Measurements from ENCODE around the gene LILRA5. TPM values are rescaled to one million over a fixed set of nuclear protein-coding genes. Genes with fewer than 3 reads are reported as not detected.
"Not testable (repeated sequence)": the region's sequence is repeated elsewhere in the genome, so short reads cannot be mapped to it uniquely, and the experiment has no call there.

Gene LILRA5
- polyA plus RNA-seq, 1 experiment, result not detected

DNA sequence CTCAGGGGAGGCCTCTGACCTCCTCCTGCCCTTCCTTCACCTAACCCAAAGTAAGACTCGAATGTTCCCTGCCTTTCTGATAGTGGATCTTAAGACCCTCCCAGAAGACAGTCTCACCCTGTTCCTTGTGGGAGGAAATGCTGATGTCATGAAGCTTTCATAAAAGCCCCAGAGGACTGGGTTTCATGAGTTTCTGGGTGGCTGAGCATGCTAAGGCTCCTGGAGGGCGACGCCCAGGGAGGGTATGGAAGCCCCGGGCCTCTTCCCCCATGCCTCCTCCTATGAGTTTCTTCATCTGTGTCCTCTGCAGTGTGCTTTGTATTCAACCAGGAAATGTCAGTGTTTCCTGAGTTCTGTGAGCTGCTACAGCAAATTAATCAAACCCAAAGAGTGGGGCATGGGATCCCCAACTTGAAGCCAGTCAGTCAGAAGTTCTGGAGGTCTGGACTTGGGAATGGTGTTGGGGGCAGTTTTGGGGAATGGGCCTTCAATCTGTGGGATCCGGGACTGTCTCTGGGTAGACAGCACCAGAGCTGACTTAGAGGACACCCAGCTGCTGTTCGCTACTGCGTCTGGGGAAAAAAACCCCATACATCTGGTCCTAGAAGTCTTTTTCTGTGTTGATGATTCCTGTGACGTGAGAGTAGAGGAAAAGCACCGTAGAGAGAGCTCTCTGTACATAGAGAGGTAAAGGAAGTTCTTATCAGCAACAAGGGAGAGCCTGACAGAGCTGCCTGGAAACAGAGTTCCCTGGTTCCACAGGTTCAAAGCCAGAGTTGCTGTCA is 30.1 kb downstream of the LILRA5 start:
- H3K27me3 ChIP-seq (ENCODE audit: control insufficient read depth, insufficient read depth, low read length), result no peaks in the 10 kb centered on the region
- no peak for DNase-seq (ENCODE audit: low read depth)
- POLR2A ChIA-PET, result no interaction called here
- CTCF ChIA-PET, result no interaction called here
- H3K4me3 ChIP-seq (ENCODE audit: low read depth, low read length), result no peak overlapping the region
- TF ChIP-seq, protein P1, sequence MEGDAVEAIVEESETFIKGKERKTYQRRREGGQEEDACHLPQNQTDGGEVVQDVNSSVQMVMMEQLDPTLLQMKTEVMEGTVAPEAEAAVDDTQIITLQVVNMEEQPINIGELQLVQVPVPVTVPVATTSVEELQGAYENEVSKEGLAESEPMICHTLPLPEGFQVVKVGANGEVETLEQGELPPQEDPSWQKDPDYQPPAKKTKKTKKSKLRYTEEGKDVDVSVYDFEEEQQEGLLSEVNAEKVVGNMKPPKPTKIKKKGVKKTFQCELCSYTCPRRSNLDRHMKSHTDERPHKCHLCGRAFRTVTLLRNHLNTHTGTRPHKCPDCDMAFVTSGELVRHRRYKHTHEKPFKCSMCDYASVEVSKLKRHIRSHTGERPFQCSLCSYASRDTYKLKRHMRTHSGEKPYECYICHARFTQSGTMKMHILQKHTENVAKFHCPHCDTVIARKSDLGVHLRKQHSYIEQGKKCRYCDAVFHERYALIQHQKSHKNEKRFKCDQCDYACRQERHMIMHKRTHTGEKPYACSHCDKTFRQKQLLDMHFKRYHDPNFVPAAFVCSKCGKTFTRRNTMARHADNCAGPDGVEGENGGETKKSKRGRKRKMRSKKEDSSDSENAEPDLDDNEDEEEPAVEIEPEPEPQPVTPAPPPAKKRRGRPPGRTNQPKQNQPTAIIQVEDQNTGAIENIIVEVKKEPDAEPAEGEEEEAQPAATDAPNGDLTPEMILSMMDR (IDR thresholded peaks at IDR 0.05; ENCODE audit: insufficient read depth, low read depth, low read length), result no peak
- no peaks in the 10 kb centered on the region for H3K36me3 ChIP-seq (ENCODE audit: control insufficient read depth, insufficient read depth, low read length)

DNA sequence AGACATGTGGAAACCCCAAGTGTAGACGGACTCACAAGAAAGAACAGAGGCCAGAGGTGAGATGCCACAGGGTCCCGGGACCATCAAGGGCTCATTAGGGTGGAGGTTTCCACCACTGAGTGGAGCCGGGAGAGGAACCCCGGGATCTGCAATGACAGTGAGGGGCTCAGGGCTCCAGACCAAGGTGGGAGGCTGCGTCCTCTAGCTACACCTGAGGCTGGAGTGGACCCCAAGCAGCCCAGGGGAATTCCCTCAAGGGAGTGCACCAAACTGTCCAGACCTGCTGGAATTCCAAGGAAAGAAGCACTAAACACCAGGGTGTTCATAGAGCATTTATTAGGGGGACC is 31.3 kb downstream of the LILRA5 start:
- H3K27me3 ChIP-seq (ENCODE audit: control insufficient read depth, insufficient read depth, low read length); CTCF ChIA-PET; DNase-seq (ENCODE audit: low read depth): not testable (repeated sequence)

DNA sequence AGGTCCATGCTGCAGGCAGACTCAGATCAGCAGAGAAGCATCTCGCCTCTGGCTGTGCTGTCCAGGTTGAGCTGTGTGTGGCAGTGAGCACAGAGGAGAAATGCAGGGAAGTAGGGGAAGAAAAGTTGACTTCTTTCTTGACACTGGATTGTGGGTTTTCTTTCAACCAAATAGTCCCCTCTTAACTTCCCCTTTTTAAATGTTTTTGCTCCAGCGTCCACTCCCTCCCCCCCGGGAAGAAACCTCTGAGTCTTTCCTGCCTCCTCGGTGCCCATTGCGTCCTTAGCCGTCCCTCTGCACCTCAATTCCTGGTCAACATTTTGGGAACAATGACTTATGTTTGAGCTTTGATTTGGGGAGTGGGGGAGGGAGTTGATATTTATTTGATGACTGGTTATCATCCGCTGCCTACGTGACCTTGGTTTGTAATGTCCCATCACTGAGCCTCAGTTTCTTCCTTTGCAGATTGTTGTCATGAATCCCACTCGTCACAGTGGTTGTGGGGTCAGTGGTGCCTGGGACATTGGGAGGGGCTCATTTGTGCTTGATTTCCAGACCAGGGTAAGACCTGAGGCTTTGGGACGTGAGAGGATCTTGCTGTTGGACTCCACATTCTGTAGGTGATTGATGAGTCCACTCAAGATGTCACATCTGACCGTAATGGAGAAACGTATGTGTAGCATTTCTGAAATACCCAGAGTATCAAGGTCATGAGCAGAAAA is 31.8 kb downstream of the LILRA5 start, which contains the start of gene LILRB2:
TSS of gene LILRB2 (minus strand) at position 104 of the 722 bp plus-strand sequence. CDS start 614 bp downstream, outside the sequence.
- H3K36me3 ChIP-seq (ENCODE audit: control insufficient read depth, insufficient read depth, low read length), result no peaks in the 10 kb centered on the region
- TF ChIP-seq, protein P1 (IDR thresholded peaks at IDR 0.05; ENCODE audit: insufficient read depth, low read depth, low read length), result no peak
- CTCF ChIA-PET, result no interaction called here

More for the DNA sequence above, 31.3 kb downstream of the LILRA5 start:
- POLR2A ChIA-PET; H3K4me3 ChIP-seq (ENCODE audit: low read depth, low read length); H3K36me3 ChIP-seq (ENCODE audit: control insufficient read depth, insufficient read depth, low read length): not testable (repeated sequence)

DNA sequence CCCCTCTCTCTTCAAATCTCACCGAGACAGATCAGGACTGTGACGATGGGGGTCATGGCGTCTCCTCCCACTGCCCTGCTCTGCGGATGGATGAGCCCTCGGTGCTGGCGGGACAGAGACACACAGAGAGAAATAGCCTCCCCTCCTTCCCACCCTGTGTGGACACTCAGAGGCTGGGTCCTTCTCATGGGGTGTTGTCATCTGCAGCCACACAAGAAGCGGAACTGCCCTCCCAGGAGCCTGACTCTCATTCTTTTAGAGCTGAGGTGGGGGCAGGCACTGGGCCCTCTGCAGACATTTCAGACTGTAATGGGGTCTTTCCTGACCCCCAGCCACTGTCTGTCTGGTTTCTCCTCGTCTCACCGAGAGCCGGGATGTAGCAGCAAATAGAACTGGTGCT is 32.5 kb downstream of the LILRA5 start:
- H3K4me3 ChIP-seq (ENCODE audit: low read depth, low read length); POLR2A ChIA-PET; H3K27me3 ChIP-seq (ENCODE audit: control insufficient read depth, insufficient read depth, low read length); CTCF ChIA-PET; DNase-seq (ENCODE audit: low read depth); H3K36me3 ChIP-seq (ENCODE audit: control insufficient read depth, insufficient read depth, low read length): not testable (repeated sequence)

More for the DNA sequence above, 31.8 kb downstream of the LILRA5 start, which contains the start of gene LILRB2:
- Histone ChIP-seq H3K4me3 (ENCODE audit: low read depth, low read length) (no peak within 1 kb of the TSS), H3K27me3 (ENCODE audit: control insufficient read depth, insufficient read depth, low read length) (no peaks in the 10 kb centered on the region)
- DNase-seq (ENCODE audit: low read depth), result no peak
- POLR2A ChIA-PET, result no interaction called here

DNA sequence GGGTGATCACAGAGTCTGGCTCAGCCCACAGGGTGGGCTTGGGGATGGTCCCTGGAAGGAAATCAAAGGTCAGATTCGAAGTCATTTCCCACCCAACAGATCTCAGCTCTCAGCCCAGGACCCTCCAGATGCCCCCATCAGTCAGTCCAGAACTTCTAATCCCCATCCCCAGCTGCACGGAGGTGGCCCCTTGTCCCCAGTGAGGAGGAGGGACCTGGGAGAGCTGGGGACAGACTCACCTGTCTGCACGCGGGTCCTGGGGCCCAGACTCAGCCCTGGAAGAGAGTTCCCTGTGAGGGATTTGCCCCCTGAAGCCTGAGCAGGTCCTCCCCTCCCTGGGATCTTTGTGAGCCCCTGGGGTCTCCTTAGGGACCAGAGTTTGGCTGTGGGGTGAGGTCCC is 32.9 kb downstream of the LILRA5 start:
- H3K27me3 ChIP-seq (ENCODE audit: control insufficient read depth, insufficient read depth, low read length); CTCF ChIA-PET; H3K36me3 ChIP-seq (ENCODE audit: control insufficient read depth, insufficient read depth, low read length); POLR2A ChIA-PET; H3K4me3 ChIP-seq (ENCODE audit: low read depth, low read length); DNase-seq (ENCODE audit: low read depth): not testable (repeated sequence)

DNA sequence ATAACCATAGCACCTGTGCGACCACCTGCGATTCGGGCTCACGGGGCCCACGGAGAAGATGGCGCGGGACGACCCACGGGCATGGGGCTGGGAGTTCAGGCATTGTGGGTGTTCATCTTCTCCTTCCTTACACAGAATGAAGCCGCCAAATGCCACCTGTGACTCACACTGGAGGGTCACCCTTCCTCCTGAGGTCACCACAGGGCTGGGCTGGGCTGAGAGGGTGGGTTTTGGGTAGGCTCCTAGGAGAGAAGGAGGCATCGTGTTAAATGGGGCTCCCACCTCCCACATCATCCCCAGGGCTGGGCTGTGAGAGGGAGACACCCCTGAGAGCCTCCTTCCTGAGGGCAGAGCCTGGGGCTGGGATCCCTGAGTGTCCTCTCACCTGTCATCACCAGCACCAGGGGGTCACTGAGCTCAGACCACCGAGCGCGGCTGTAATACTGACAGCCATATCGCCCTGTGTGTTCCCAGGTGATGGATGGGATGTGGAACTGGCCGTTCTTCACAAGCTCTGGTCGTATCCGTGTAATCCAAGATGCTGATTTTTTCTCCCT is 33.5 kb downstream of the LILRA5 start:
- no peaks in the 10 kb centered on the region for H3K27me3 ChIP-seq (ENCODE audit: control insufficient read depth, insufficient read depth, low read length)
- TF ChIP-seq, protein P1 (IDR thresholded peaks at IDR 0.05; ENCODE audit: insufficient read depth, low read depth, low read length), result no peak
- no peak overlapping the region for H3K4me3 ChIP-seq (ENCODE audit: low read depth, low read length)

DNA sequence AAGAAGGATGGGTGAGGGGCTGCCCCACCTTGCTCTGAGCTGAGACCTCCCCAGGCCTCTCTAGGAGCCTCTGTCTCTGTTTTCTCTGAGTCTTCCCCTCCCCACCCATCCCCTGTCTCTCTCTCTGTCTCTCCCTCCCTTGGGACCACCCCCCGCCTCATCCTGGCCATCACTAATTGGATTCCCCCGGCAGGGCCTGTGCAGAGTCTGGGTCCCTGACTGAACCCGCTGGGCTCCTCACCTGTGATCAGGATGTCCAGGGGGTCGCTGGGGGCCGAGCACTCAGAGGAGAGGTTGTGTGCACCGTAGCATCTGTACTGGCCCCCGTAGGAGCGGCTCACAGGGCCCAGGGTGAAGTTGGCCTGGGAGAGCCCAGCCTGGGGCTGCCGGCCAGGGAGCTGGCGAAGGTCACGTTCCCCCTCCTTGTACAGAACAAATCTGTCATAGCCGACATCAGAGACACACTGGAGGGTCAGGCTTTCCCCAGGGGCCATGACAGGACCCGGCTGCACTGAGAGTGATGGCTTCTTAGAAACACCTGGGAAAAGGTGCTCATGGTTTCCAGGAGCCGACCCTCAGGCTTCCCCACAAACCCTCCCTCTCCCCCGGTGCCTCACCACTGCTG is 34.3 kb downstream of the LILRA5 start:
- H3K4me3 ChIP-seq (ENCODE audit: low read depth, low read length); H3K36me3 ChIP-seq (ENCODE audit: control insufficient read depth, insufficient read depth, low read length); H3K27me3 ChIP-seq (ENCODE audit: control insufficient read depth, insufficient read depth, low read length); POLR2A ChIA-PET; DNase-seq (ENCODE audit: low read depth); CTCF ChIA-PET: not testable (repeated sequence)

More for the DNA sequence above, 33.5 kb downstream of the LILRA5 start:
- POLR2A ChIA-PET, result no interaction called here
- no peak for DNase-seq (ENCODE audit: low read depth)
- no peaks in the 10 kb centered on the region for H3K36me3 ChIP-seq (ENCODE audit: control insufficient read depth, insufficient read depth, low read length)
- CTCF ChIA-PET, result no interaction called here

DNA sequence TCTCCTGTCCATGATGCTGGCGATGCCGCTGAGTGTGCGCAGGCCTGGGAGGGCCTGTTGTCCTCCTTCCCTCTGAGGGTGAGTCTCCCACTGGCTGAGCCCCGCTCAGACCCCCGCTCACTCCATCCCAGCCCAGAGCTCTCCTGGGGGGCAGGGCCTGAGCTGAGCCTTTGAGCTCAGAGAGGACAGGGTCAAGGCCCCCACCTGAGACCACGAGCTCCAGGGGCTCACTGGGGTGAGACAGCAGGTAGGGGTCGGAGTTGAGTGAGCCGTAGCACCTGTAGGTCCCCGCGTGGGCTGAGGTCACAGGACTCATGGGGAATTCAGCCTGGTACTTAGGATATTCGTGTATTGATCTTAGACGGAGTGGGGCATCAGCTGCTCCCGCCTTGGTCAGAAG is 34.9 kb downstream of the LILRA5 start:
- DNase-seq (ENCODE audit: low read depth); H3K36me3 ChIP-seq (ENCODE audit: control insufficient read depth, insufficient read depth, low read length); H3K27me3 ChIP-seq (ENCODE audit: control insufficient read depth, insufficient read depth, low read length); CTCF ChIA-PET; H3K4me3 ChIP-seq (ENCODE audit: low read depth, low read length); POLR2A ChIA-PET: not testable (repeated sequence)

DNA sequence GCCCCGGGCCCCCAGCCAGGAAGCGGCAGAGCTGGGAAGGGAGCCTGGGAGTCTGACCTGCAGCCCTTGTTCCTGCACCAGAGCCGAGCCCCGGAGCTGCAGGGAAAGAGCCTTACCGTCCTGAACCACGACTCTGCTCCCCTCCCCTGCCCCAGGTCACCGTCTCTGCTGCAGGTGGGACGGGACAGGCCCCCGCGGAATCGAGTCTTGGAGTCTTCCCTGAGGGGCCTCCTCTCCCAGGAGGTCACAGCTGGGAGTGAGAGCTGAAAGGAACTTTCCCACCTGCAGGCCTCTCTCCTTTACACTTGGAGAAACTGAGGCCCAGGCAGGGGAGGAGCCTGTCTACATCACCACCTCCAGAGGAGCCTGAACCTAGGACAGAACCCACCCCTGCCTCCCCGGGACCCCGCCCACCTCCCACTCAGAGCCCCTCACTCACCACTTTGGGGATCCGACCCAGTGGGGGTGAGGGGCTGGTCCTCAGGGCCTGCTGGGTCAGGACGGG is 35.8 kb downstream of the LILRA5 start:
- DNase-seq (ENCODE audit: low read depth); CTCF ChIA-PET; H3K27me3 ChIP-seq (ENCODE audit: control insufficient read depth, insufficient read depth, low read length); H3K4me3 ChIP-seq (ENCODE audit: low read depth, low read length); H3K36me3 ChIP-seq (ENCODE audit: control insufficient read depth, insufficient read depth, low read length); POLR2A ChIA-PET: not testable (repeated sequence)

All from BJ (cell line).